ENCODE data around the gene SULT2B1.
A peak's percentile ranks its signal among the peaks of the same experiment; 100 is the strongest.
"Not testable (repeated sequence)": the region's sequence is repeated elsewhere in the genome, so short reads cannot be mapped to it uniquely, and the experiment has no call there.

Gene SULT2B1

GRCh38 chr19:48561412-48561811 lies 9.4 kb downstream of the SULT2B1 start:
- no peak for DNase-seq

- DNase-seq: no peak
These were observed 13.1 kb downstream of the SULT2B1 start for GRCh38 chr19:48565090-48565489.

- peak; percentile 89 for DNase-seq
These were observed 16.4 kb downstream of the SULT2B1 start for GRCh38 chr19:48568345-48568886.

- peak; percentile 51 for DNase-seq
These were observed 17.8 kb downstream of the SULT2B1 start for GRCh38 chr19:48569814-48570213.

- DNase-seq: no peak
These were observed 19.6 kb downstream of the SULT2B1 start for GRCh38 chr19:48571378-48572162.

- DNase-seq: no peak
These were observed 21.2 kb downstream of the SULT2B1 start for GRCh38 chr19:48573163-48573505.

- DNase-seq: no peak
These were observed 24.1 kb downstream of the SULT2B1 start for GRCh38 chr19:48575931-48576622.

GRCh38 chr19:48577908-48578307 lies 25.9 kb downstream of the SULT2B1 start:
- not testable (repeated sequence) for DNase-seq

GRCh38 chr19:48578891-48579290 lies 26.9 kb downstream of the SULT2B1 start:
- DNase-seq: no peak

GRCh38 chr19:48582168-48582567 lies 30.2 kb downstream of the SULT2B1 start:
- DNase-seq: no peak

GRCh38 chr19:48587387-48587786 lies 35.4 kb downstream of the SULT2B1 start:
- DNase-seq: no peak

GRCh38 chr19:48588670-48589401 lies 36.9 kb downstream of the SULT2B1 start:
- peak; percentile 90 for DNase-seq

- DNase-seq: no peak
These were observed 39.0 kb downstream of the SULT2B1 start for GRCh38 chr19:48591021-48591420.

GRCh38 chr19:48595171-48595570 lies 43.2 kb downstream of the SULT2B1 start:
- DNase-seq: no peak

GRCh38 chr19:48595833-48596232 lies 43.9 kb downstream of the SULT2B1 start:
- no peak for DNase-seq

GRCh38 chr19:48596237-48596636 lies 44.3 kb downstream of the SULT2B1 start:
- DNase-seq: no peak

- no peak for DNase-seq
These were observed 44.9 kb downstream of the SULT2B1 start for GRCh38 chr19:48596679-48597465.

GRCh38 chr19:48598996-48599700 lies 47.2 kb downstream of the SULT2B1 start:
- peak; percentile 13 for DNase-seq

- DNase-seq: peak; percentile 10
These were observed 48.9 kb downstream of the SULT2B1 start for GRCh38 chr19:48600679-48601417.

- DNase-seq: no peak
These were observed 51.0 kb downstream of the SULT2B1 start for GRCh38 chr19:48603001-48603400.

- DNase-seq: no peak
These were observed 51.5 kb downstream of the SULT2B1 start for GRCh38 chr19:48603449-48603848.
